Stimulated activated CD4-positive, alpha-beta T cell treated with anti-CD3 and anti-CD28 coated beads, TNF-alpha, amount 100 ng/mL, for 4 hours (primary cell): Measurements from ENCODE around the gene MYO1H.

ENCODE experiments used
- DNase-seq, 3 experiments: peaks; one replicate each; pipeline ENCODE4 v3.0.0-alpha.2; 2020; ENCODE audit warnings: low read depth in 3 of 3

The MYO1H gene

GRCh38 chr12:109448707-109449390, 101.1 kb downstream of the MYO1H start:
- no peak for DNase-seq

GRCh38 chr12:109449845-109450532, 102.3 kb downstream of the MYO1H start:
- DNase-seq, result no peak

- DNase-seq, result no peak
Observed at GRCh38 chr12:109450980-109451379, 103.3 kb downstream of the MYO1H start.

GRCh38 chr12:109451400-109451799, 103.7 kb downstream of the MYO1H start:
- no peak for DNase-seq

- no peak for DNase-seq
Observed at GRCh38 chr12:109452489-109452888, 104.8 kb downstream of the MYO1H start.

- DNase-seq, result no peak
Observed at GRCh38 chr12:109455706-109456105, 108.0 kb downstream of the MYO1H start.

GRCh38 chr12:109458086-109458485, 110.4 kb downstream of the MYO1H start:
- no peak for DNase-seq

- no peak for DNase-seq
Observed at GRCh38 chr12:109458771-109459208, 111.1 kb downstream of the MYO1H start.

- DNase-seq, result no peak
Observed at GRCh38 chr12:109459247-109459646, 111.5 kb downstream of the MYO1H start.

GRCh38 chr12:109460538-109460937, 112.8 kb downstream of the MYO1H start:
- no peak for DNase-seq

- no peak for DNase-seq
Observed at GRCh38 chr12:109461049-109461845, 113.5 kb downstream of the MYO1H start.

- no peak for DNase-seq
Observed at GRCh38 chr12:109461846-109462756, 114.4 kb downstream of the MYO1H start.

GRCh38 chr12:109462868-109463692, 115.4 kb downstream of the MYO1H start:
- DNase-seq, result no peak

- DNase-seq, result no peak
Observed at GRCh38 chr12:109463756-109464155, 116.1 kb downstream of the MYO1H start.

- DNase-seq, result no peak
Observed at GRCh38 chr12:109464642-109465351, 117.1 kb downstream of the MYO1H start.

GRCh38 chr12:109466305-109466704, 118.6 kb downstream of the MYO1H start:
- no peak for DNase-seq

- no peak for DNase-seq
Observed at GRCh38 chr12:109466821-109467220, 119.1 kb downstream of the MYO1H start.

- DNase-seq, result no peak
Observed at GRCh38 chr12:109467978-109468676, 120.4 kb downstream of the MYO1H start.

GRCh38 chr12:109469517-109469916, 121.8 kb downstream of the MYO1H start:
- no peak for DNase-seq
